Measurements from ENCODE around the gene CFDP1. TPM values are rescaled to one million over a fixed set of nuclear protein-coding genes. Genes with fewer than 3 reads are reported as not detected.

The CFDP1 gene
- total RNA-seq, 1 experiment from 2014 or later: 97.6 TPM

DNA sequence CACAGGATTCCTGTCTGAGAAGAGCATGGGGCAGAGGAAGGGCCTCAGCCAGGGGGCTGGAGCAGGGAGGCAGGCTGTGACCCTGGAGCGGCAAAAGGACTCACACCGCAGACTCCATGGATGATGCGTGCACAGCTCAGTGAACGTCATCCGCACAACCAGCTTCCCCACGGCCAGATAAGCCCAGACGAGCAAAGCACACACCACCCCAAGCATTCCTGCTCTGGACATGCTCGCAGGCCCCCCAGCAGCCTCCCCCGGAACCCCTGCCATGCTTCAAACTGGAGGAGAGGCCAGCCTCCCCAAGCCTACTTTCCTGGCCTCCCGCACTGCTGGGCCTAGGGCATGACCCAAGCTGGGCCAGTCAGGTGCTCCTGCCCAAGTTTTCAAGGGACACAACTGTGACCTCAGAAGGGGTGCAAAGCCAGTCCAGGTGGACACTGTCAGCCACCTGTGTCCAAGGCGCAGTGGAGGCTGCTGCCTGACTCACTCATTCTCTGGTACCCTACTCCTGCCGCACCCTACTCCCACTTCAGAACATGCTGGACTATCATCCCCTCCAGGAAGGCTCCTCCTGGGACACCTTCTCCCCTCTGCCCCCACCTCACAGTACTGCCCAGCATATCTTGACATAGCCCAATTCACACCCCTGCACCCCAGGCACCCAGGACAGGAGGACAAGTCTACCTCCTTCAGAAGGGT lies 186.6 kb downstream of the CFDP1 start:
- Histone ChIP-seq H3K27ac (ENCODE audit: low read depth, low read length, poor library complexity, severe bottlenecking) (no peak overlapping the region), H3K4me3 (ENCODE audit: low read depth, low read length, poor library complexity, severe bottlenecking) (no peak overlapping the region), H3K4me1 (ENCODE audit: insufficient read depth, low read length, poor library complexity, severe bottlenecking) (peaks cover 22% of the 10 kb centered on the region), H3K9me3 (ENCODE audit: low read depth, low read length, poor library complexity, severe bottlenecking) (no peaks in the 10 kb centered on the region), H3K36me3 (ENCODE audit: insufficient read depth, low read length, poor library complexity, severe bottlenecking) (no peaks in the 10 kb centered on the region), H3K27me3 (replicated peaks; ENCODE audit: insufficient read depth, low read depth, low read length, poor library complexity) (no peaks in the 10 kb centered on the region)
- ChIA-PET CTCF (no interaction called here), POLR2A (ENCODE audit: low non-redundant PET) (no interaction called here)
- TF ChIP-seq CTCF (conservative IDR thresholded peaks at IDR 0.05; ENCODE audit: low read depth, low read length) (no peak), EZH2 (IDR thresholded peaks at IDR 0.05; ENCODE audit: borderline replicate concordance, low read depth, low read length, poor library complexity, severe bottlenecking) (no peak)
- BruUV-seq (replicated peaks): no TSS peak
- intact Hi-C loops (cut with micrococcal nuclease; ENCODE audit: unreplicated experiment): no loop called here
- no peak for DNase-seq (ENCODE audit: low spot score)

DNA sequence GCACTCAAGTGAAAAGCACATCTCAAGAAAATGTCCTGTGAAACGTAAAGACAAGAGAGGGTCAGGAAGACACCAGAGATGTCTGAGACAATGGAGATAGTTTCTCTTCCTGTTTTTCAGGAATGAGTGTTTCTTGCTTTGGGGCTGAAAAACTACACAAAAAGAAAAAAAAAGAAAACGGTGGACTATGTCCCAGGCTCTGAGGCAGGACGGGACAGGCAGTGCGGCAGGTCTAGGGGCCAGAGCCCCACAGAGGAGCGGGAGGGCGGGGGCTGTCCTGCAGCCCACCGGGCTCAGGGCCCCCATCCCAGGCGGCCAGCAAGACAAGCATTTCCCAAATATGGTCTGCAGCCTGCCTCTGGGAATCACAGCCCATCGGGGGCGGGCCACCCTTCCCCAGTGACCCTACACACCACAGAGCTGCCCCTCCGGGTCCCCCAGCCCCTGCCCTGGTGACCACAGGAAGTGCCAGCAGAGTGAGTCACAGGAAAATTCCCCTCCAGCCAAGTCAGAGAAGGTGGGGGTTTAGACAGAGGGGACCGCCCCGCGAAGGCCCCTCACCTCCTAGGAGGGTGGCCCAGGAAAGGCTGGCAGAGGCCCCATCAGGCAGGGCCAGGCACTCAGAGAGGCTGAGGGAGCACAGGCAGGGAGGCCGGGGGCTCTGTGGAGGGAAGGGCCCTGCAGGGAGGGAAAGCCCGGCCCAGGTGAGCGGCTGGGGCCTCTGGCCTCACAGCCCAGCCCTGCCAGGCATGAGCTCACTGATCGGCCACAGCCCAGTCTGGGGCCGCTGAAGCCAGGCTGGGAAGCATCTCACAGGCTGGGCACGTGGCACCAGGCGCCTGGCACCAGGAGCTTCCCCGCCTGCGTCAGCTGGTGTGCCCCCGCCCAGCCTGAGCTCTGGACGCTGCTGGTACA lies 188.2 kb downstream of the CFDP1 start:
- no peak overlapping the region for H3K4me3 ChIP-seq (ENCODE audit: low read depth, low read length, poor library complexity, severe bottlenecking)
- no peaks in the 10 kb centered on the region for H3K27me3 ChIP-seq (replicated peaks; ENCODE audit: insufficient read depth, low read depth, low read length, poor library complexity)
- no TSS peak for BruUV-seq (replicated peaks)
- no peaks in the 10 kb centered on the region for H3K36me3 ChIP-seq (ENCODE audit: insufficient read depth, low read length, poor library complexity, severe bottlenecking)
- no peak for TF ChIP-seq CTCF (conservative IDR thresholded peaks at IDR 0.05; ENCODE audit: low read depth, low read length)
- TF ChIP-seq EZH2 (IDR thresholded peaks at IDR 0.05; ENCODE audit: borderline replicate concordance, low read depth, low read length, poor library complexity, severe bottlenecking): no peak
- intact Hi-C loops (cut with micrococcal nuclease; ENCODE audit: unreplicated experiment): no loop called here
- H3K4me1 ChIP-seq (ENCODE audit: insufficient read depth, low read length, poor library complexity, severe bottlenecking): peaks cover 31% of the 10 kb centered on the region
- H3K27ac ChIP-seq (ENCODE audit: low read depth, low read length, poor library complexity, severe bottlenecking): peak overlapping the region; percentile 65
- DNase-seq (ENCODE audit: low spot score): no peak
- CTCF ChIA-PET: no interaction called here
- POLR2A ChIA-PET (ENCODE audit: low non-redundant PET): no interaction called here
- no peaks in the 10 kb centered on the region for H3K9me3 ChIP-seq (ENCODE audit: low read depth, low read length, poor library complexity, severe bottlenecking)

DNA sequence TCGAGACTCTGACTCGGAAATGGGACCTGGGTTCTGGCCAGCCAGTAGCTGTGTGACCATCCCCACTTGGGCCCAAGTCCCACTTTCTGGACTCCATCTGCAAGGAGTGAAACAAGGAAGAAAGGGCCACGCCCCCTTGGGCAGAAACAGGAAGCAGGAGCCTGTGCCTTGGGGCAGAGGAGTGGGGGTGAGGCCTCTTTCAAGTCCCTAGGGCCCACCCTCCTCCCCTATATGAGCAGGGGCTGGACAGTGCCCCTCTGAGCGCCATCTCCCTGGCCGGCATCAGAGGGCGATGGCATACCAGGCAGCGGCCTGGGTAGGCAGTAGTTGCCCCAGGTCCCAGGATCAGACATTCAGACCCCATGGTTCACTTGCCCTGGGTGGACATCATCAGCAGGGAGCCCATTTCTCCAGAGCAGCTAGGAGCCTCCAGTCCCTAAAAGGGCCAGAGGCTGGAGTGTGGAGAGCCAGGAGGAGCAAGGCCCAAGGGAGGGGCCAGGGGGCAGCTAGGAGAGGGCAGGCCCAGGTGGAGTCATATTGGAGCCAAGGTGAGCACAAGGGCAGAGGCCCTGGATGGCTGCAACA lies 189.0 kb downstream of the CFDP1 start:
- no peak overlapping the region for H3K4me3 ChIP-seq (ENCODE audit: low read depth, low read length, poor library complexity, severe bottlenecking)

More for the DNA sequence above, 189.0 kb downstream of the CFDP1 start:
- no peak for DNase-seq (ENCODE audit: low spot score)
- TF ChIP-seq CTCF (conservative IDR thresholded peaks at IDR 0.05; ENCODE audit: low read depth, low read length): no peak
- no peak for TF ChIP-seq EZH2 (IDR thresholded peaks at IDR 0.05; ENCODE audit: borderline replicate concordance, low read depth, low read length, poor library complexity, severe bottlenecking)
- CTCF ChIA-PET: no interaction called here
- Histone ChIP-seq H3K4me1 (ENCODE audit: insufficient read depth, low read length, poor library complexity, severe bottlenecking) (peaks cover 36% of the 10 kb centered on the region), H3K9me3 (ENCODE audit: low read depth, low read length, poor library complexity, severe bottlenecking) (no peaks in the 10 kb centered on the region), H3K27me3 (replicated peaks; ENCODE audit: insufficient read depth, low read depth, low read length, poor library complexity) (no peaks in the 10 kb centered on the region), H3K27ac (ENCODE audit: low read depth, low read length, poor library complexity, severe bottlenecking) (peak overlapping the region; percentile 65), H3K36me3 (ENCODE audit: insufficient read depth, low read length, poor library complexity, severe bottlenecking) (no peaks in the 10 kb centered on the region)
- BruUV-seq (replicated peaks): no TSS peak
- intact Hi-C loops (cut with micrococcal nuclease; ENCODE audit: unreplicated experiment): no loop called here
- POLR2A ChIA-PET (ENCODE audit: low non-redundant PET): no interaction called here

Other genes with a start within 250 kb of the CFDP1 start
- not detected in 2 replicates for gene CTRB2, start 226.3 kb downstream of the CFDP1 start, total RNA-seq (2021)
- gene CTRB1, start 214.5 kb downstream of the CFDP1 start, total RNA-seq (2021): not detected in 2 replicates
- gene BCAR1, start 181.9 kb downstream of the CFDP1 start, total RNA-seq (2021): 42.2 and 47.3 TPM in 2 replicates
- 25.9 and 30.4 TPM in 2 replicates for gene TMEM170A, start 31.2 kb upstream of the CFDP1 start, total RNA-seq (2021)
- 4.5 and 5.0 TPM in 2 replicates for gene CHST6, start 61.9 kb upstream of the CFDP1 start, total RNA-seq (2021)
- 0.33 and 0.54 TPM in 2 replicates for gene CHST5, start 102.6 kb upstream of the CFDP1 start, total RNA-seq (2021)
- 17.3 and 19.4 TPM in 2 replicates for gene TMEM231, start 122.7 kb upstream of the CFDP1 start, total RNA-seq (2021)
- 88.8 and 95.4 TPM in 2 replicates for gene GABARAPL2, start 132.9 kb upstream of the CFDP1 start, total RNA-seq (2021)
- gene ADAT1, start 189.8 kb upstream of the CFDP1 start, total RNA-seq (2021): 65.3 and 79.7 TPM in 2 replicates
- gene KARS1, start 214.2 kb upstream of the CFDP1 start, total RNA-seq (2021): 244 and 253 TPM in 2 replicates
- gene TERF2IP, start 214.3 kb upstream of the CFDP1 start, total RNA-seq (2021): 43.0 and 48.5 TPM in 2 replicates
- not detected in 2 replicates for gene CPHXL2, start 243.5 kb upstream of the CFDP1 start, total RNA-seq (2021)